ENCODE results near the gene TP73.

GRCh38 chr1:3687504-3687903 is 35.2 kb downstream of the TP73 start:
- TF ChIP-seq FOXK2 (IDR thresholded peaks at IDR 0.05): no peak
- TF ChIP-seq PKNOX1 (IDR thresholded peaks at IDR 0.05): no peak
- TF ChIP-seq SUZ12 (IDR thresholded peaks at IDR 0.05): no peak
- no peak for TF ChIP-seq ARNT (IDR thresholded peaks at IDR 0.05)
- no peak for TF ChIP-seq SP1 (IDR thresholded peaks at IDR 0.05)
- no peak for TF ChIP-seq BHLHE40 (IDR thresholded peaks at IDR 0.05; ENCODE audit: borderline replicate concordance)

All from HEK293T (cell line).